GM21423 (cell line): ENCODE measurements around the gene ITPKC.

Experiments
- ATAC-seq: cut with Tn5 transposase; IDR thresholded peaks from one replicate; pipeline ENCODE4 v1.9.1; 2021; ENCODE audit warnings: mild to moderate bottlenecking, moderate library complexity; ENCODE audit not compliant: unreplicated experiment

Gene ITPKC

DNA sequence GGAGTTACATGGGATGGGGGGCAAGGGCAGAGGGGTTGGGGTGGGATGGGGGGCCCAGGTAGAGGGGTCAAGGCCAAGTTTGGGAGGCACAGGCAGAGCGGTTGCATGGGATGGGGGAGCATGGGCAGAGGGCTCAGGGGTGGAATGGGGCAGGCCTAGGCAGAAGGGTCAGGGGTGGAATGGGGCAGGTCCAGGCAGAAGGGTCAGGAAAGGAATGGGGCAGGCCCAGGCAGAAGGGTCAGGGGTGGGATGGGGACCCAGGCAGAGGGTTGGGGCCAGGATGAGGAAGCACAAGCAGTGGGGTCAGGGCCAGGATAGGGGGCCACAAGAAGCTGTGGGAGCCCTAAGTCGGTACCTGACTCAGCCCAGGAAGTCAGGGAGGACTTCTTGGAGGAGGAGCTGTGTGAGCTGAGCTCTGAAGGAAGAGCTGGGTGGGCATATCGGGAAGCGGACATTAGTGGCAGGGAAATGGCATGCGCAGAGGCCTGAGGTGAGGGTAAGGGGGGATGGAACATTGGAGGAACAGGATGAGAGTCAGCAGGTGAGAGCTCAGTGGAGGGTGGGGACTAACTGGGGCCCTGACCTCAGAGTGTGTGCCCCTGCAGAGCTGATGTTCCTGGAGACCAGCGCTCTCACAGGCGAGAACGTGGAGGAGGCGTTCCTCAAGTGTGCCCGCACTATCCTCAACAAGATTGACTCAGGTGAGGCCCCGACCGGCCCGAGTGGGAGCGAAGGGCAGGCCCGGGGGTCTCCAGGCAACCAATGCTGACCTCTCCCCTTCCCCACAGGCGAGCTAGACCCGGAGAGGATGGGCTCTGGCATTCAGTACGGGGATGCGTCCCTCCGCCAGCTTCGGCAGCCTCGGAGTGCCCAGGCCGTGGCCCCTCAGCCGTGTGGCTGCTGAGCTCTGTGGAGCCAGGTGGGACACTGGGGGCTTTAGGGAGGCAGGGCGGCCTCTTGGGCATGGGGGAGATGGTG lies 69.4 kb downstream of the ITPKC start:
- ATAC-seq, result no peak
